ENCODE results near the gene AWAT2. TPM values are rescaled to one million over a fixed set of nuclear protein-coding genes. Genes with fewer than 3 reads are reported as not detected.

The AWAT2 gene
- total RNA-seq, 1 donor from 2014 or later = not detected

DNA sequence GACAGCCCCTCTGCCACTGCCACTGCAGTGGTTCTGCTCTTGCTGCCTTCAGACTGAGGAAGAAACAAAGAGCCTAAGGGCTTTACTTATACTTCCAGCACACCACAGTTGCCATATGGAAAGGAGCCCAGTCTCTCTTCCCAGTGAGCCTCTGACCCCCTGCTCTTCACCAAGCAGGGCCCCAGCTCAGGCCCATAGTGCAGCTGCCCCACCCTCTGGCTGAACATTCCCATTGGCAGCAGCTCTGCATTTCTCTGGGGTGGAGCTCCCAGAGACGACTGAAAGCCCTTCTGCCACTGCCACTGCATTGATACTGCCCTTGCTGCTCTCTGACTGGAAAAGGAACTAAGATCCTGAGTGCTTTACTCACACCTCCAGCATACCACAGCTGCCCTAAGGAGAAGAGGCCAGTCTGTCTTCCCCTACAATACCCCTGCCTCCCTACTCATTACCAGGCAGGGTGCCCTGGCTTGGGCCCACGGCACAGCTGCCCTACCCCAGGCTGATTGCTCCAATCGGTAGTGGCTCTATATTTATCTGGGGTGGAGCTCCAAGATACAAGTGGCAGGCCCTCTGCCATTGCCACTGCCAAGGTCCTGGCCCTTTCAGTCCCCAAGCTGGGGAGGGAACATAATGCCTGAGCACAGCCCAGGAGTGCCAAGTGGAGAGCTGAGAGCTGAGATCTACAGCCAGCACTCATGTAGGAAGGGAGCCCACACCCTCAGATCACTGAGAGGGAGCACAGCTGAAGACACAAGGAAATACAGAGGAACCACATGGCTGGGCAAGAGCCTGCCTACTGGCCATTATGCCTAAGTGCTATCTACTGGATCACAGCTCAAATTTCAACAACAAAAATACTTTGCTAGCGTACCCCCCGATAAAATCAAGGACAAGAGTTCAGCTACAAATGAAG, 36.0 kb downstream of the AWAT2 start:
- no peak for DNase-seq (ENCODE audit: low spot score)
- Mint-ChIP-seq H3K4me3 (ENCODE audit: unreplicated experiment) (no peak overlapping the region), H3K27ac (ENCODE audit: unreplicated experiment) (no peak overlapping the region), H3K9me3 (ENCODE audit: low read depth) (peaks cover 30% of the 10 kb centered on the region), H3K27me3 (ENCODE audit: low read depth) (no peaks in the 10 kb centered on the region), H3K36me3 (ENCODE audit: low read depth) (no peaks in the 10 kb centered on the region), H3K4me1 (ENCODE audit: low read depth) (no peaks in the 10 kb centered on the region)
- TF ChIP-seq, protein P1, sequence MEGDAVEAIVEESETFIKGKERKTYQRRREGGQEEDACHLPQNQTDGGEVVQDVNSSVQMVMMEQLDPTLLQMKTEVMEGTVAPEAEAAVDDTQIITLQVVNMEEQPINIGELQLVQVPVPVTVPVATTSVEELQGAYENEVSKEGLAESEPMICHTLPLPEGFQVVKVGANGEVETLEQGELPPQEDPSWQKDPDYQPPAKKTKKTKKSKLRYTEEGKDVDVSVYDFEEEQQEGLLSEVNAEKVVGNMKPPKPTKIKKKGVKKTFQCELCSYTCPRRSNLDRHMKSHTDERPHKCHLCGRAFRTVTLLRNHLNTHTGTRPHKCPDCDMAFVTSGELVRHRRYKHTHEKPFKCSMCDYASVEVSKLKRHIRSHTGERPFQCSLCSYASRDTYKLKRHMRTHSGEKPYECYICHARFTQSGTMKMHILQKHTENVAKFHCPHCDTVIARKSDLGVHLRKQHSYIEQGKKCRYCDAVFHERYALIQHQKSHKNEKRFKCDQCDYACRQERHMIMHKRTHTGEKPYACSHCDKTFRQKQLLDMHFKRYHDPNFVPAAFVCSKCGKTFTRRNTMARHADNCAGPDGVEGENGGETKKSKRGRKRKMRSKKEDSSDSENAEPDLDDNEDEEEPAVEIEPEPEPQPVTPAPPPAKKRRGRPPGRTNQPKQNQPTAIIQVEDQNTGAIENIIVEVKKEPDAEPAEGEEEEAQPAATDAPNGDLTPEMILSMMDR (IDR thresholded peaks at IDR 0.05) = no peak

- TF ChIP-seq, protein P1 (IDR thresholded peaks at IDR 0.05) = no peak
- Mint-ChIP-seq H3K4me1 (ENCODE audit: low read depth) (no peaks in the 10 kb centered on the region), H3K27me3 (ENCODE audit: low read depth) (no peaks in the 10 kb centered on the region), H3K9me3 (ENCODE audit: low read depth) (peaks cover 26% of the 10 kb centered on the region), H3K36me3 (ENCODE audit: low read depth) (no peaks in the 10 kb centered on the region), H3K4me3 (ENCODE audit: unreplicated experiment) (no peak overlapping the region), H3K27ac (ENCODE audit: unreplicated experiment) (no peak overlapping the region)
- no peak for DNase-seq (ENCODE audit: low spot score)
Observed at GRCh38 chrX:70012756-70013155, 37.0 kb downstream of the AWAT2 start.

GRCh38 chrX:70009970-70010369, 39.8 kb downstream of the AWAT2 start:
- no peak overlapping the region for H3K27ac Mint-ChIP-seq (ENCODE audit: unreplicated experiment)
- H3K9me3 Mint-ChIP-seq (ENCODE audit: low read depth) = peaks cover 23% of the 10 kb centered on the region

GRCh38 chrX:70009049-70009448, 40.7 kb downstream of the AWAT2 start:
- TF ChIP-seq, protein P1 (IDR thresholded peaks at IDR 0.05) = no peak

More at GRCh38 chrX:70009970-70010369, 39.8 kb downstream of the AWAT2 start:
- Mint-ChIP-seq H3K27me3 (ENCODE audit: low read depth) (no peaks in the 10 kb centered on the region), H3K4me1 (ENCODE audit: low read depth) (no peaks in the 10 kb centered on the region), H3K4me3 (ENCODE audit: unreplicated experiment) (no peak overlapping the region), H3K36me3 (ENCODE audit: low read depth) (no peaks in the 10 kb centered on the region)
- DNase-seq (ENCODE audit: low spot score) = no peak
- TF ChIP-seq, protein P1 (IDR thresholded peaks at IDR 0.05) = no peak

DNA sequence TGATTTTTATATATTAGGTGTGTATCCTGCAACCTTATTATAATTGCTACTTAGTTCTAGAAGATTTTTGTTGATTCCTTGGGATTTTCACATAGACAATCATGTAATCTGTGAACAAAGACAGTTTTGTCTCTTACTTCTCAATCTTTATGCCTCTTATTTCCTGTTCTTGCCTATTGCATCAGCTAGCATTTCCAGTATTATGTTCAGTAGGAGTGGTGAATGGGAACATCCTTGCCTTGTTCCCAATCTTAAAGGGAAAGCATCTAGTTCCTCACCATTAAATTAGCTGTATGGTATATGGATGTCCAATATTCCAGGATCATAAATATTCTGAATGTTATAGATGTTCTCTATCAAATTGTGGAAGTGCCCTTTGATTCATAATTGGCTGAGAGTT, 41.8 kb downstream of the AWAT2 start:
- TF ChIP-seq, protein P1 (IDR thresholded peaks at IDR 0.05) = no peak
- Mint-ChIP-seq H3K9me3 (ENCODE audit: low read depth) (peaks cover 20% of the 10 kb centered on the region), H3K27me3 (ENCODE audit: low read depth) (no peaks in the 10 kb centered on the region), H3K4me1 (ENCODE audit: low read depth) (no peaks in the 10 kb centered on the region), H3K4me3 (ENCODE audit: unreplicated experiment) (no peak overlapping the region), H3K27ac (ENCODE audit: unreplicated experiment) (no peak overlapping the region), H3K36me3 (ENCODE audit: low read depth) (no peaks in the 10 kb centered on the region)
- no peak for DNase-seq (ENCODE audit: low spot score)

More at GRCh38 chrX:70009049-70009448, 40.7 kb downstream of the AWAT2 start:
- Mint-ChIP-seq H3K4me3 (ENCODE audit: unreplicated experiment) (no peak overlapping the region), H3K4me1 (ENCODE audit: low read depth) (no peaks in the 10 kb centered on the region), H3K36me3 (ENCODE audit: low read depth) (no peaks in the 10 kb centered on the region), H3K9me3 (ENCODE audit: low read depth) (peaks cover 20% of the 10 kb centered on the region), H3K27me3 (ENCODE audit: low read depth) (no peaks in the 10 kb centered on the region), H3K27ac (ENCODE audit: unreplicated experiment) (no peak overlapping the region)
- DNase-seq (ENCODE audit: low spot score) = no peak
